PFSK-1 (cell line): ENCODE results near the gene COX7B2.

Source experiments
- FOXP2 ChIP-seq: optimal IDR thresholded peaks from 2 replicates; pipeline ENCODE3; 2011; ENCODE audit warnings: borderline replicate concordance, control low read depth, inconsistent platforms; ENCODE audit not compliant: insufficient read depth; ENCODE audit errors: extremely low read length, extremely low read depth
- POLR2AphosphoS5 ChIP-seq: IDR thresholded peaks from 2 replicates; pipeline ENCODE4 v1.6.1; 2012; ENCODE audit warnings: low read depth, mild to moderate bottlenecking, control low read depth, low read length, moderate library complexity
- REST ChIP-seq, 2 experiments: IDR thresholded peaks; 2 replicates each; pipeline versions ENCODE4 v1.6.1 to v1.8.0; 2011 to 2012; ENCODE audit warnings: low read depth in 2 of 2, low read length in 2 of 2, control low read depth in 1 of 2, inconsistent platforms in 1 of 2, mild to moderate bottlenecking in 1 of 2, moderate library complexity in 1 of 2; ENCODE audit not compliant: insufficient read depth in 1 of 2
- SIN3A ChIP-seq: IDR thresholded peaks from 2 replicates; pipeline ENCODE4 v1.6.1; 2012; ENCODE audit warnings: mild to moderate bottlenecking, low read length, moderate library complexity, borderline replicate concordance; ENCODE audit not compliant: insufficient read depth
- TAF1 ChIP-seq: IDR thresholded peaks from 2 replicates; pipeline ENCODE4 v1.6.1; 2012; ENCODE audit warnings: low read length, control low read depth, borderline replicate concordance; ENCODE audit not compliant: insufficient read depth

COX7B2 gene

GRCh38 chr4:46856333-46856732, 52.7 kb downstream of the COX7B2 start:
- TF ChIP-seq REST (IDR thresholded peaks at IDR 0.05; ENCODE audit: insufficient read depth in 1 of 2, low read depth in 2 of 2, low read length in 2 of 2) (no peak), POLR2AphosphoS5 (no peak), TAF1 (no peak), FOXP2 (no peak), SIN3A (no peak)

- TF ChIP-seq POLR2AphosphoS5 (no peak), REST (IDR thresholded peaks at IDR 0.05; ENCODE audit: insufficient read depth in 1 of 2, low read depth in 2 of 2, low read length in 2 of 2) (no peak), SIN3A (no peak)
These were observed 56.2 kb downstream of the COX7B2 start for GRCh38 chr4:46852800-46853199.

- TF ChIP-seq SIN3A = no peak
- TF ChIP-seq TAF1 = no peak
- no peak for TF ChIP-seq POLR2AphosphoS5
- TF ChIP-seq REST (IDR thresholded peaks at IDR 0.05; ENCODE audit: insufficient read depth in 1 of 2, low read depth in 2 of 2, low read length in 2 of 2) = no peak
- TF ChIP-seq FOXP2 = no peak
These were observed 59.0 kb downstream of the COX7B2 start for GRCh38 chr4:46850026-46850425.

GRCh38 chr4:46844325-46844917, 64.6 kb downstream of the COX7B2 start:
- no peak for TF ChIP-seq FOXP2
- TF ChIP-seq REST (IDR thresholded peaks at IDR 0.05; ENCODE audit: insufficient read depth in 1 of 2, low read depth in 2 of 2, low read length in 2 of 2) = no peak
- TF ChIP-seq TAF1 = no peak
- TF ChIP-seq POLR2AphosphoS5 = no peak
- TF ChIP-seq SIN3A = no peak

GRCh38 chr4:46839128-46839527, 69.9 kb downstream of the COX7B2 start:
- TF ChIP-seq FOXP2 (no peak), POLR2AphosphoS5 (no peak), SIN3A (no peak), TAF1 (no peak), REST (IDR thresholded peaks at IDR 0.05; ENCODE audit: insufficient read depth in 1 of 2, low read depth in 2 of 2, low read length in 2 of 2) (no peak)
